Right lobe of liver (tissue), 6 donors: Measurements from ENCODE around the gene AUH. TPM values are rescaled to one million over a fixed set of nuclear protein-coding genes. Genes with fewer than 3 reads are reported as not detected.

ENCODE experiments used
- ATAC-seq, 4 donors: fragments of 200-7000 bp; cut with Tn5 transposase; one replicate each; pipeline ENCODE4 v1.9.1; 2020; ENCODE audit warnings: mild to moderate bottlenecking in 4 of 4, moderate library complexity in 4 of 4
- DNase-seq, 3 donors: peaks; one replicate each; pipeline ENCODE4 v3.0.0-alpha.2; 2020
- H3K27ac ChIP-seq, 3 donors: fragments of 200-600 bp; one replicate each; pipeline ENCODE4 v1.8.0; 2022
- H3K27me3 ChIP-seq, 2 donors: fragments of 200-600 bp; one replicate each; pipeline ENCODE4 v1.8.0; 2022
- H3K36me3 ChIP-seq, 4 donors: fragments of 200-600 bp; sonication (generic) in 1 of 4; one replicate each; pipeline versions ENCODE4 v1.5.1 to v1.8.0; 2017 to 2022; ENCODE audit warnings: control low read depth in 1 of 4
- H3K4me1 ChIP-seq, 4 donors: fragments of 200-600 bp; sonication (generic) in 1 of 4; one replicate each; pipeline versions ENCODE4 v1.5.1 to v1.8.0; 2017 to 2022; ENCODE audit warnings: control low read depth in 1 of 4
- H3K4me3 ChIP-seq, 3 donors: fragments of 200-600 bp; one replicate each; pipeline ENCODE4 v1.8.0; 2022
- H3K9me3 ChIP-seq, 4 donors: fragments of 200-600 bp; sonication (generic) in 1 of 4; one replicate each; pipeline versions ENCODE4 v1.5.1 to v1.8.0; 2017 to 2022; ENCODE audit warnings: control low read depth in 1 of 4
- CTCF ChIP-seq, 4 donors: fragments of 200-600 bp in 3 of 4; fragments of 450-650 bp in 1 of 4; IDR thresholded peaks; one replicate each; pipeline versions ENCODE4 v1.5.1 to v1.8.0; 2016 to 2022; ENCODE audit warnings: antibody characterized with exemption in 4 of 4, mild to moderate bottlenecking in 2 of 4
- POLR2A ChIP-seq: fragments of 450-650 bp; IDR thresholded peaks from one replicate; pipeline ENCODE4 v1.6.1; 2017; ENCODE audit warnings: antibody characterized with exemption, mild to moderate bottlenecking
- WGBS: methylation state at CpG from one replicate; pipeline ENCODE4 v1.1.6; 2018; ENCODE audit warnings: low coverage, low lambda C conversion rate; ENCODE audit not compliant: insufficient coverage; ENCODE audit errors: missing lambda C conversion rate; 5-methylcytosine and 5-hydroxymethylcytosine counted together
- intact Hi-C, 2 donors: fragments of 100-400 bp; cut with DNase I; formaldehyde crosslinking; loops; one replicate each; pipeline versions ENCODE4 v1.11.2 to v1.14.1; 2022
- total RNA-seq, 6 experiments: library from RNA; depleted of rRNA in 2 of 6; stranded (reverse); fragments of >200 nt in 2 of 6; fragmentation: NEBNext Ultra II Directional in 3 of 6; extraction: Animal tissue kit (Norgen Biotek cat#: 25700) in 3 of 6; gene quantifications; one replicate each; pipeline versions ENCODE4 v1.1.0 to v1.2.4, GENCODE V29; 2016 to 2023
- donor health status: DM: no; HTN: yes; CAD: no.
- donor health status: DM: no; HTN: no; CAD: no.
- donor health status: DM: no; HTN: no; CAD: no.
- donor health status: DM: no; HTN: yes; CAD: no.
- donor health status: DM: no; HTN: yes; CAD: no.

AUH gene
- total RNA-seq, 6 experiments from 2014 or later = 12.0 to 22.4 (median 18.4) TPM

GRCh38 chr9:91307279-91307678 lies 54.4 kb downstream of the AUH start:
- Histone ChIP-seq H3K27me3 (no peaks in the 10 kb centered on the region), H3K27ac (no peak overlapping the region), H3K9me3 (no peaks in the 10 kb centered on the region), H3K4me1 (peaks cover 0 to 3% (median 0%) of the 10 kb centered on the region in 4 donors), H3K4me3 (no peak overlapping the region), H3K36me3 (no peaks in the 10 kb centered on the region)
- intact Hi-C loops = no loop called here
- 88% methylated on average over 5 of the region's 5 CpGs for WGBS
- DNase-seq (no peak), ATAC-seq (no peak)
- TF ChIP-seq POLR2A = no peak
- no peak for TF ChIP-seq CTCF (IDR thresholded peaks at IDR 0.05)

- H3K27me3 ChIP-seq = no peaks in the 10 kb centered on the region
- TF ChIP-seq POLR2A = no peak
- no peak for TF ChIP-seq CTCF (IDR thresholded peaks at IDR 0.05)
- H3K4me3 ChIP-seq = no peak overlapping the region
- H3K27ac ChIP-seq = no peak overlapping the region
- intact Hi-C loops = no loop called here
- ATAC-seq (no peak), DNase-seq (no peak)
- H3K36me3 ChIP-seq = no peaks in the 10 kb centered on the region
- WGBS = 100% methylated on average over 1 of the region's 1 CpG
- peaks cover 0 to 3% (median 0%) of the 10 kb centered on the region in 4 donors for H3K4me1 ChIP-seq
- H3K9me3 ChIP-seq = no peaks in the 10 kb centered on the region
Measured at GRCh38 chr9:91306296-91306630, 55.5 kb downstream of the AUH start.

GRCh38 chr9:91305596-91306295 lies 56.0 kb downstream of the AUH start:
- no peaks in the 10 kb centered on the region for H3K27me3 ChIP-seq
- peak in 3 of 4 donors; percentile 28 to 40 (median 38) for ATAC-seq
- no peak overlapping the region for H3K4me3 ChIP-seq
- no peak for DNase-seq
- TF ChIP-seq CTCF (IDR thresholded peaks at IDR 0.05) (no peak), POLR2A (no peak)
- intact Hi-C loops = no loop called here
- no peaks in the 10 kb centered on the region for H3K36me3 ChIP-seq
- H3K27ac ChIP-seq = no peak overlapping the region
- no peaks in the 10 kb centered on the region for H3K9me3 ChIP-seq
- H3K4me1 ChIP-seq = peaks cover 0 to 3% (median 0%) of the 10 kb centered on the region in 4 donors
- WGBS = 88% methylated on average over 5 of the region's 9 CpGs

- intact Hi-C loops = no loop called here
- Histone ChIP-seq H3K36me3 (no peaks in the 10 kb centered on the region), H3K4me1 (peaks cover 0 to 3% (median 0%) of the 10 kb centered on the region in 4 donors), H3K4me3 (no peak overlapping the region), H3K27ac (no peak overlapping the region), H3K27me3 (no peaks in the 10 kb centered on the region), H3K9me3 (no peaks in the 10 kb centered on the region)
- TF ChIP-seq POLR2A (no peak), CTCF (IDR thresholded peaks at IDR 0.05) (no peak)
- ATAC-seq (no peak), DNase-seq (no peak)
- WGBS = 97% methylated on average over 2 of the region's 2 CpGs
Measured at GRCh38 chr9:91303741-91304415, 57.8 kb downstream of the AUH start.
